ENCODE data around the gene FAM89A.

Gene FAM89A

GRCh38 chr1:230976825-230977747 lies 63.0 kb downstream of the FAM89A start:
- peaks cover 5% of the 10 kb centered on the region; the same call in 1 of the 2 replicates for H3K4me1 ChIP-seq (ENCODE audit: control insufficient read depth, insufficient read depth, low read length)
- no peaks in the 10 kb centered on the region; the same call in 1 of the 2 replicates for H3K36me3 ChIP-seq (ENCODE audit: control insufficient read depth, insufficient read depth, low read length)
- peaks cover 11% of the 10 kb centered on the region for H3K27me3 ChIP-seq (ENCODE audit: control insufficient read depth, insufficient read depth, low read length)
- H3K9ac ChIP-seq (ENCODE audit: low read depth, low read length) = no peak overlapping the region
- H3K9me3 ChIP-seq (ENCODE audit: control insufficient read depth, insufficient read depth, low read length) = no peaks in the 10 kb centered on the region
- H3K4me3 ChIP-seq (ENCODE audit: low read depth, low read length) = peak overlapping the region; percentile 91
- H3K27ac ChIP-seq (ENCODE audit: low read depth, low read length) = no peak overlapping the region

- Histone ChIP-seq H3K27ac (ENCODE audit: low read depth, low read length) (no peak overlapping the region), H3K4me1 (ENCODE audit: control insufficient read depth, insufficient read depth, low read length) (peaks cover 5% of the 10 kb centered on the region; the same call in 1 of the 2 replicates), H3K9me3 (ENCODE audit: control insufficient read depth, insufficient read depth, low read length) (no peaks in the 10 kb centered on the region), H3K9ac (ENCODE audit: low read depth, low read length) (no peak overlapping the region), H3K27me3 (ENCODE audit: control insufficient read depth, insufficient read depth, low read length) (peaks cover 4% of the 10 kb centered on the region), H3K4me3 (ENCODE audit: low read depth, low read length) (no peak overlapping the region), H3K36me3 (ENCODE audit: control insufficient read depth, insufficient read depth, low read length) (no peaks in the 10 kb centered on the region; the same call in 1 of the 2 replicates)
Observed at GRCh38 chr1:230976360-230976759, 63.7 kb downstream of the FAM89A start.

- H3K27me3 ChIP-seq (ENCODE audit: control insufficient read depth, insufficient read depth, low read length) = no peaks in the 10 kb centered on the region; the same call in 1 of the 2 replicates
- H3K9me3 ChIP-seq (ENCODE audit: control insufficient read depth, insufficient read depth, low read length) = no peaks in the 10 kb centered on the region
- no peak overlapping the region for H3K4me3 ChIP-seq (ENCODE audit: low read depth, low read length)
- H3K36me3 ChIP-seq (ENCODE audit: control insufficient read depth, insufficient read depth, low read length) = no peaks in the 10 kb centered on the region; the same call in 1 of the 2 replicates
- H3K9ac ChIP-seq (ENCODE audit: low read depth, low read length) = no peak overlapping the region
- H3K27ac ChIP-seq (ENCODE audit: low read depth, low read length) = no peak overlapping the region
- peaks cover 5% of the 10 kb centered on the region; the same call in 1 of the 2 replicates for H3K4me1 ChIP-seq (ENCODE audit: control insufficient read depth, insufficient read depth, low read length)
Observed at GRCh38 chr1:230975636-230976035, 64.4 kb downstream of the FAM89A start.

GRCh38 chr1:230972855-230973271 lies 67.2 kb downstream of the FAM89A start:
- Histone ChIP-seq H3K9ac (ENCODE audit: low read depth, low read length) (no peak overlapping the region), H3K27me3 (ENCODE audit: control insufficient read depth, insufficient read depth, low read length) (no peaks in the 10 kb centered on the region), H3K27ac (ENCODE audit: low read depth, low read length) (no peak overlapping the region), H3K4me1 (ENCODE audit: control insufficient read depth, insufficient read depth, low read length) (peaks cover 5% of the 10 kb centered on the region; the same call in 1 of the 2 replicates), H3K9me3 (ENCODE audit: control insufficient read depth, insufficient read depth, low read length) (no peaks in the 10 kb centered on the region), H3K4me3 (ENCODE audit: low read depth, low read length) (no peak overlapping the region), H3K36me3 (ENCODE audit: control insufficient read depth, insufficient read depth, low read length) (no peaks in the 10 kb centered on the region; the same call in 1 of the 2 replicates)

GRCh38 chr1:230971771-230972170 lies 68.3 kb downstream of the FAM89A start:
- Histone ChIP-seq H3K36me3 (ENCODE audit: control insufficient read depth, insufficient read depth, low read length) (no peaks in the 10 kb centered on the region; the same call in 1 of the 2 replicates), H3K27ac (ENCODE audit: low read depth, low read length) (no peak overlapping the region), H3K9me3 (ENCODE audit: control insufficient read depth, insufficient read depth, low read length) (no peaks in the 10 kb centered on the region), H3K4me3 (ENCODE audit: low read depth, low read length) (no peak overlapping the region), H3K4me1 (ENCODE audit: control insufficient read depth, insufficient read depth, low read length) (no peaks in the 10 kb centered on the region), H3K27me3 (ENCODE audit: control insufficient read depth, insufficient read depth, low read length) (no peaks in the 10 kb centered on the region), H3K9ac (ENCODE audit: low read depth, low read length) (no peak overlapping the region)

GRCh38 chr1:230970432-230970831 lies 69.6 kb downstream of the FAM89A start:
- no peaks in the 10 kb centered on the region for H3K36me3 ChIP-seq (ENCODE audit: control insufficient read depth, insufficient read depth, low read length)
- H3K27ac ChIP-seq (ENCODE audit: low read depth, low read length) = no peak overlapping the region
- H3K27me3 ChIP-seq (ENCODE audit: control insufficient read depth, insufficient read depth, low read length) = no peaks in the 10 kb centered on the region
- no peaks in the 10 kb centered on the region for H3K9me3 ChIP-seq (ENCODE audit: control insufficient read depth, insufficient read depth, low read length)
- H3K9ac ChIP-seq (ENCODE audit: low read depth, low read length) = no peak overlapping the region
- H3K4me1 ChIP-seq (ENCODE audit: control insufficient read depth, insufficient read depth, low read length) = no peaks in the 10 kb centered on the region
- H3K4me3 ChIP-seq (ENCODE audit: low read depth, low read length) = no peak overlapping the region
